ENCODE measurements around the gene TMUB2.
A peak's percentile ranks its signal among the peaks of the same experiment; 100 is the strongest.
"Not testable (repeated sequence)": the region's sequence is repeated elsewhere in the genome, so short reads cannot be mapped to it uniquely, and the experiment has no call there.

Gene TMUB2

DNA sequence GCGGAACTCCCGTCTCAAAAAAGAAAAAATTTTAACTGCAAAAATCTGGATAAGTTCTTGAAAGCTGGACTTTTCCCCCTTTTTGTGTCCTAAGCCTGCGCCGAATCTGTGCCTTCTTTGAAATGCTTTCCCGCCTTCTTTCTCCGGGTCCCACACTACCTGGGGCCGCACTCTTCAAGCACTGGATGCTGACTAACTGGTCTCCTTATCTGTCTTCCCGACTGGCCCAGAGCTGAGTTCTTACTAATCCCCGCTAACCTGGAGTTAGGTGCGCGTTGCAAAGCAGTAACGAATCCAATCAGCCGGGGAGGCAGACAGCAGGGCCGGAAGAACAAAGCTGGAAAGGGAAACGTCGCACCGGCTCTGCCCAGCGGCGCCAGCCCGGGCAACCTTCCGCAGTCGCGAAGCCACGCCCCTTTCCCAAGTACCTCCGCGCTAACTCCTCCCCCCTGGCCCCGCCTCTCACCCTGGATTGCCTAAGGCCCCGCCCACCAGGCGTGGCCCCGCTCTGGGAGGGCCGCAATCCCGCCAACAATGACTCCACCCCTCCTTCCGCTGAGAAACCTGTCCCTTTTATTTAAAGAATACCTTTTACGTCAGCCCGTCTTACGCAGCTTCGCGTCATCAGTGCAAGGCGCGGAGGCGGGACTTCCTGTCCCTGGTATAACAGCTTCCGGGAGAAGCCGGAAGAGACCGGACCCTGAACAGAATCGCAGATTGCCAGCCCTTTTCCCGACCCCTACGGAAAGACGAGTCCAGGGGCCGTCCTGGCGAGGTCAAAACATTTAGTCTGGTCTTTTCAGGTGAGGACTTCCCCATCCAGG is at the start of gene TMUB2:
TSS of gene TMUB2 (plus strand) at position 666 of the 824 bp plus-strand sequence. CDS start 737 bp downstream, outside the sequence.
- DNase-seq = peak; percentile 97

DNA sequence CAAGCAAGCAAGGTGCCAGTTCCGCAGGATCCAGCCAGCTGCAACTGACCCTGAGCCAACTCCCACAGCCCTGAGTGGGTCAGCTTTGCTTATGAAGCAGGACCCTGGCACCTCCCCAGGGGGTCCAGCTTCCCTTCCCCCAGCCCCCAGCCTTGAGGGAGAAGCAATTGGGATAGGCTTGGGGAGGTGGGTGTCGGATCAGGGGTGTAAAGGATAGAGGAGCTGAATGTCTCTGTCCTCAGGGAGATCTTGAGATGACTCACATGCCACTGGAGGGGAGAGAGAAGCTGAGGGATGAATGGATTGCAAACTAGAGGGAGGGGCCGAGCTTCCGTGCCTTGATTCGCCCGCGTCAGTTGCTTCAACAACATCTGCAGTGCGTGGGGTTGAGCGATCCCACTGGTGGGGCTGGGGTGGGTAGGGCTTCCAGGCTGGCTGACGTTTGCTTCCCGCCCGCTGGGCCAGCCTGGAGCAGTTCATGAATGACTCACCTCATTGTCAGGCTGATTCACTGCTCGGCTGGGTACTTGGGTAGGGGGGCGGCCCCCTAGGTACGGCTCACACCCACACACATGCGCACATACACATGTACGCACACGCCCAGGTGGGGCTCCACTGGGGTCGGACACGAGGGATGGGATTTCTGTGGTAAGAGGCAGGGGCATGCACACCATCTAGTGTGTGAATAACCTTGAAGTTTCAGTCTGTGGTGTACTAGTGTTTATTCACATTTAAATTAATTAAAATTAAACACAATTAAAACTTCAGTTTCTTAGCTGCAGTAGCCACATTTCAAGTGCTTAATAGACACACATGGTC is 48.7 kb upstream of the TMUB2 start:
- peak; percentile 67 for DNase-seq

DNA sequence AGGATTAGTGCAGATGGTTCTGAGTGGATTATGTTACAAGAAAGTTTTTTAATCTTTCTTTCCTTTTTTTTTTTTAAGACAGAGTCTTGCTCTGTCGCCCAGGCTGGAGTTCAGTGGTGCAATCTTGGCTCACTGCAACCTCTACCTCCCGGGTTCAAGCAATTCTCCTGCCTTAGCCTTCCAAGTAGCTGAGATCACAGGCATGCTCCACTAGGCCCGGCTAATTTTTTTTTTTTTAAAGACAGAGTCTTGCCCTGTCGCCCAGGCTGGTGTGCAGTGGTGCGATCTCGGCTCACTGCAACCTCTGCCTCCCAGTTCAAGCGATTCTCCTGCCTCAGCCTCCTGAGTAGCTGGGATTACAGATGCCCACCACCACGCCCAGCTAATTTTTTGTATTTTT is 42.9 kb upstream of the TMUB2 start:
- DNase-seq = not testable (repeated sequence)

DNA sequence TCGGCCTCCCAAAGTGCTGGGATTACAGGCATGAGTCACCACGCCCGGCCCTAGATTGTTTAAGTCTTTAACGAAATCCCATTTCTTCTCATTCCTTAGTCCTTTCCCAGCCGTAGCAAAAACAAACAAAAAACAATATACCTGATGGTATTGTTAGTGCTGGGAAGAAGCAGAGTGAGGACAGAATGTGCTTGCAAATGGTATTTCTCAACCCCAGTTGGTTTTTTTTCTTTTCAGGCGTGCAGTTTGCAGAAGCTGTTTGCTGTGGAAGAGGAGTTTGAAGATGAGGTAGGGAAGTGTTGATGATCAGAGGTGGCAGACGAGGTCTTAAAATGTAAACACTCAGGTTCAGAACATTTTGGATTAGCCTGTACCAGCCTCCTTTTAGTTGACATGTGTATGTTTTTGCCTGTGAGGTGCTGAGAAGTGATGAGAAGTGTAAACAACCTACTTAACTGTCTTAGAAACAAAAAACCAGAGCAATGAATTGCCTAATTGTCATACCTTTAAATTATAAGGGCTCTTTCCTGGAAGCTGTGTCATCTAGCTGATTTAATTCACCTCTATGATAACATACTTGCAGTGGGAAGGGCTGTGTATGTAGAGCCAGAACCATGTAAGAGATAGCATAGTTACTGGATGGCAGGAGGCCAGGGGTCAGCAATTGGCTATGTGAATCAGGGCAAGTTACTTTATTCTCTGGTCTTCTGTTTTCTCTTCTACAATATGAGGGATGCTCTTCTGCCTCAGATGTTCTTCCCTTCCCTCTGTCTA is 41.6 kb upstream of the TMUB2 start:
- DNase-seq = no peak

DNA sequence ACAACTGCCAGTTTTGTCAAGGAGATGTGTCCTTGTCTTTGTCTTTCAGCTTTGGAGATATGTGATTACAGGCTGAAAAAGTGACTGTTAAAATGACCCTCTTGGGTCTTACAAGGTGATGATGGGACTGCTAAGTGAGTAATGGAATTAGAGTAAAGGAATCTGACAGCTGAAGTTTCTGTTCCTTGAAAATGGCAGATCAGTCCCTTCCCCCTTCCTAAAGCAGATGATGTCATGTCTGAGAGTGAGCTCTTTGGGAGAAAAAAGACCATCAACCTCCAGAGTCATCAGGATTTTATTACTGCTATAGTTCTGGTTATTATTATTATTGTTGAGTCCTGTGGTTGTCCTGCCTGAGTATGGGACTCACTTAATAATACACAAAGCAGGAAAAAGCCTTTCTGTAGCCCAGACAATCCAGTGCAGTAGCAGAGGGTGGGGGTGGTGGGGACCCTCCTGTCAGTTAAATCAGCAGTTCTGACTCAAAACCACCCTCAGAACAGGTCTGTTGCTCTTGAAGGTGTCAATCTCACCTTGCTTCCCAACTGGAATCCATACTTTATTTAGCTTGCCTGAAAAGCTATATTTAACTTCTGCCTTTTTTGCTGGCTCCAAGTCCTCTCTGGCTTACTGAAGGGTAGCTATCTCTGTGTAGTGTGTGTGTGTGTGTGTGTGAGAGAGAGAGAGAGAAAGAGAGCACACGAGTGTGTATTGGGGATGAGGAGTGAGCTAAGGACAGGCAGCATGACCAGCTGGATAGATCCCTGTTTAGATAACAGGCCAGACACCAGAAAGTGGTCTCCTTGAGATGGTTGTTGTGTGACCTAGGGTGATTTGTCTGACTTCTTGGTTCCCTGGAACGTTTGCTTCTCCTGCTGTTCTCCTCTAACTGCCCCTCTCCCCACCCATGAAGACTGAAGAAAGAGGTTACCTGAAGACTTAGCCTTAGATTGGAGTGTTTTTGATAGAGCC is 40.1 kb upstream of the TMUB2 start:
- no peak for DNase-seq

DNA sequence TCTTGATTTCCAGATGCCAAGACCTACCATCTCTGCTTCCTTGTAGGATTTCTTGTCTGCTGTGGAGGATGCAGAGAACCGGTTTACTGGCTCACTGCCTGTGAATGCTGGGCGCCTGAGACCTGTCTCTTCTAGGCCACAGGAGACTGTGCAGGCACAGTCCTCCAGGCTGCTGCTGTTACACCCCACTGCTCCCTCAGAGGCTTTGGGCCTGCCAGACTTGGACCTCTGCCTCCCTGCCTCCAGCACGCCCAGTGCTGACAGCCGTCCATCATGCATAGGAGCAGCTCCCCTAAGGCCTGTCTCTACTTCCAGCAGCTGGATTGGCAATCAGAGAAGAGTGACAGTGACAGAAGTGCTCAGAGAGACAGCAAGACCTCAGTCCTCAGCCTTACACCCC is 39.0 kb upstream of the TMUB2 start:
- no peak for DNase-seq

DNA sequence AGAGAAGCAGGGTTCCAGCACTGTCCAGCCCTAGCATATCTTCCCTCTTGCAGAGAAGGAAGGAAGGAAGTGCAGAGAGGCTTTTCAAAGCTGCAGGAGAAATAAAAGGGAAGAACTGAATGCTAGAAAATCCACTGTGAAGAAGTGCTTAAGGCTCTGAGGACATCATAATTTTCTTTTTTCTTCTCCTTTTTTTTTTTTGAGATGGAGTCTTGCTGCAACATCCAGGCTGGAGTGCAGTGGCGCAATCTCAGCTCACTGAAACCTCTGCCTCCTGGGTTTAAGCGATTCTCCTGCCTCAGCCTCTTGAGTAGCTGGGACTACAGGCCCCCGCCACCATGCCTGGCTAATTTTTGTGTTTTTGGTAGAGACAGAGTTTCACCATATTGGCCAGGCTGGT is 37.7 kb upstream of the TMUB2 start:
- not testable (repeated sequence) for DNase-seq

DNA sequence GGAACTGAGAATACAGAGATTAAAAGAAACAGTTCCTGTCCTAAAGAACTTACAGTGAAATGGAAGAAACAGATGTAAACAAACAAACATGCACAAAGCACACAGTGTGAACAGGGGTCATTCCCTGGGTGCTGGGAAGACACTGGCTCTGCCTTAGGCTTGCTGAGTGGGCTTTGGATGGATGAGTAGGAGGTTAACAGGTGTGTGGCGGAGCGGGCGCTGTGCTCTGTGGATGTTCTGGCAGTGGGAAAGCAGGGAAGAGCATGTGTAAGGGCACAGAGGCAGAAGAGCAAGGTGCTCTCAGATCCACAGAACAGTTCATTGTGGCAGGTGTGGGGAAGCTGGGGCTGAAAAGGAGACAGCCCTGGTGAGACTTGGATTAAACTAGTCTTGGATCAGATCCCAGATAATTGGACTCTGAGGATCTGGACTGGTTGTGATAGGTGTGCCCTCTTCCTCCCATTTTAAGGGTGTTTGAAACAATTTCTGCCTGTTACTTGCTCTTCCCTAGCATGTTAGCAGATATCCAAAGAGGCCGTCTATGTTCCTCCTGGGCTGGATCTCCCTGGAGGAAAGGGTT is 36.9 kb upstream of the TMUB2 start:
- DNase-seq = no peak

DNA sequence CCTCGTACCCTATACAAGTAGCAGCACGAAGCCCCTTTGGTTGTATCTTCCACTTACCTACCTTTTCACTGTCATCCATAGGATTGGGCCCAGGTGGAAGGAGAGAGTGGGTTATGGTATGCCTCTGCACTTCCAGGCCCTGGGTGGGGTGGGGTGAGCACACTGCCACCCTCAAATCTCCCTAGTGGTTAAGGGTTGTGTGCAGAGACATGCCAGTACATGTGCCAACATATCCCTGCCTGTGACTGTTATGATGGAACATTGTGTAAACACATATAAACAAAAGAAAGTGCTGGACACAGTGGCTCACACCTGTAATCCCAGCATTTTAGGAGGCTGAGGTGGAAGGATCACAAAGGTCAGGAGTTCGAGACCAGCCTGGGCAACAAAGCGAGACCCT is 33.9 kb upstream of the TMUB2 start:
- DNase-seq = no peak

DNA sequence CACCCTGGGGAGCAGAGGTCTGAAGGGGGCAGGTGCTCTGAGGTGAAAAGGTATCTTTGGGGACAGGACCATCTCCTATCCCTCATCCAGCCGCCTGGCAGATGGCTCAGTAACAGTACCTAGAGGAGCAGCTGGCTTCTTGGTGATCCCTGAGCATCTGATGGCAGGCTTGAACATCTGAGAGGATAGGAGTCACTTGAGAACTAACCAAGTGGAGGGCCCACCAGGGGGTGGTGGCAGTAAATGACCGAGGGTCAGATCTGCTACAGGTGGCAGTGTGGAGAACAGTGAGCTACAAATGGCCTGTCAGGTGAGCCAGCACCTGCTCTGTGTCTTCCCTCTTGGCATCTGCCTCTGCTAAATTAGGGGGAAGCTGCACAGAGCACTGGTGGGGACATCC is 31.3 kb upstream of the TMUB2 start:
- no peak for DNase-seq

DNA sequence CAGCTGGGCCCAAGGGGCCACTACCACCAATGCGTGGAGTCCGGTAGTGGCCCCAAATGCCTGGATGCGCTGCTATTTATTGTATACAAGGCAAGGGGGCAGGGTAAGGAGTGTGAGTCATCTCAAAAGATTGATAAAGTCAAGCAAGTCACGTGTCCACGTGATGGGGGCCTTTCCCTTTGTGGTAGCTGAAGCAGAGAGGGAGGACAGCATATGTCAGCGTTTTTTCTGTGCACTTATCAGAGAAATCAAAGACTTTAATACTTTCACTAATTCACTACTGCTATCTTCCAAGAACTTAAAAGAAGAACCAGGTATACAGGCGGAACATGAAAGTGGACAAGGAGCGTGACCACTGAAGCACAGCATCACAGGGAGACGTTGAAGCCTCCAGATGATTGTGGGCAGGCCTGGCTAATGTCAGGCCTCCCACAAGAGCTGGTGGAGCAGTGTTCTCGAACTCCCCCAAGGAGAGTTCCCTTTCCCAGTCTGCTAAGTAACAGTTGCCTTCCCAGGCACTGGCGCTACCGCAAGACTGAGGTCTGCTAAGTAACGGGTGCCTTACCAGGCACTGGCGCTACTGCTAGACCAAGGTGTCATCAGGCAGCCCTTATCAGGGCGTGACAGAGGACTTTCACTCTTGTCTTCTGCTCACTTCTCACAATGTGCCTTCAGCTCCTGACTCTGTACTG is 27.1 kb upstream of the TMUB2 start:
- DNase-seq = no peak

DNA sequence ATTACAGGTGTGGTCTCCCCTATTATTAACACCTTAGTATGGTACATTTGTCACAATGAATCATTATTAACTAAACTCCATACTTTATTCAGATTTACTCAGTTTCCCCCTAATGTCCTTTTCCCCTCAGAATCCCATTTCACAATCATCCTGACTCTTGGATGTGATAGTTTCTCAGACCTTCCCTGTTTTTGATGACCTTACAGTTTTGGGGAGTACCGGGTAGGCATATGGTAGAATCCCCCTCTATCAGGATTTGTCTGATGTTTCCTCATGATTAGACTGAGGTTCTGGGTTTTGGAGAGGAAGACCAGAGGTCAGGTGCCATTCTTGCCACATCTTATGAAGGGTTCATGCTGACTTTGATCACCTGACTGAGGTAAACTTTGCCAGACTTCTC is 22.3 kb upstream of the TMUB2 start:
- no peak for DNase-seq

DNA sequence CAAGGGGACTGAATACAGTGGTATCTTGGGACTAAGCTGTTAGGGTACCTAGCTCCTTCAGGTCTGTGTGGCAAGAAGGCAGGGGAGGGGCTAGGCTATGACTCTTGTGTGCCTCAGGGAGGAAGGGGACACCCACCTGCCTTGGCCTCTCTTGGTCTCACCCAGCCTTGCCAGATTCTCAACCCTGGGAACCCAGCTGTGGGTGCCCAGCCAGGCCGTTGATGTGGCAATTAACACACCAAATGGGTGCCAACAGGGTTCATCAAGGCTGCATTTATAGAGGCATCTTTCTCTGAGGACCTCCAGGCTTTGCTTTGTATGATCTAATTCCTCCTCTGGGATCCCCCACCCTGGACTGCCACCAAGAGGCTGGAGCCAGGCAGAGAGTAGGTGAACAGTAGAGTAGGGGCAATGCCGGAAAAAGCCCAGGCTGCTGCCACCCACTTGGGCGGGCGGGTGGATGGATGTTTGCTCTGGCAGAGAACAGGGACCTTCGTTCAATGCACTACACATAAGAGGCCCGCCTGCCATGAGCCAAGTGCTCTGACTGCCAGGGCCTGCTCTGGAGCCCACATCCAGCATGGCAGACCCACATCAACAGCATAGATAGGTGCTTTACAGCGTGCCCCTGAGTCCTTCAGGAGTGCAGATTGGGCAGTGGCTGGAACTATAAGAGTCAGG is 19.5 kb upstream of the TMUB2 start:
- DNase-seq = peak; percentile 50

DNA sequence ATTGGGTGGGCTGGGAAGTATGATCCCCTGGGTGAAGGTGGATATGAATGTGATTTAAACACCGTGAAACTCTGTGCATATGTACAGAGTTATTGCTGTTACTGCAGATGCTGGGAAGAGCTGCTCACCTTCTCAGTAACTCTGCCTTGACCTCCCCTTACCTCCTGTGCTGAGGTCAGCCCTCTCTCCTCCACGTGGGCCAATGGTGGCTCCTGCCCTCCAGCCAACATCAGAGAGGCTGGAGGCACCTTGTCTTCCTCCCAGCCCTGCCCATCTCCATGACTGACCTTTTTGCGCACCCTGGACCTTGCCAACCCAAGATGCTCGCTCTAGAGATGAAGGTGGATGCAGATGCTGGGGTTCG is 16.7 kb upstream of the TMUB2 start:
- DNase-seq = no peak

DNA sequence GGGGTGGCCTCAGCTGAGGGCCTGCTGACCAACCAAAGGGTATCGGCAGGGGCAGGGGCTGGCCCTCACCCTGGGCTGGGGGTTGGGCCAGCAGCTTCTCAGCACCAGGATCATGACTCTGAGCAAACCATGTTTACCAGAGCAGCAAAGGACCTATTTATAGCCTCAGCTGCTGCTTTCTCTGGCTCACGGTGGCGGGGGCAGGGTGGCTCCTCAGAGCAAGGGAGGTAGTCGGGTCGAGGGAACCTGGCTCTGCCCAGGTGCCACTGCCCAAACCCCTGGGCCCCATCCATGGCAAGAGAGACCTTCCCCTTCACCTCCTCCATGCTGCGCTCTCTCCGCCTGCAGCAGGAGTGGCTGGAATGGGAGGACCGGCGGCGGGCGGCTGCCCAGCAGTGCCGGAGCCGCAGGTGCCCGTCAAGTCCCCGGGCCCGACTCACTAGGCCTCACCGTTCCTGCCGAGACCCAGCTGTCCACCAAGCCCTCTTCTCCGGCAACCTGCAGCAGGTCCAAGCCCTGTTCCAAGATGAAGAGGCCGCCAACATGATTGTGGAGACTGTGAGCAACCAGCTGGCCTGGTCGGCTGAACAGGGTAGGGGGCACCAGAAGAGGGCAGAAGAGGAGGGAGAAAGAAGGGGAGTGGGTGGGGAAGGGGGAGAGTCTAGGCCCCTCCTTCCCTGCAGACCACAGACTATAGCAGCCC is 16.1 kb upstream of the TMUB2 start, which contains the start of gene ASB16:
TSS of gene ASB16 (plus strand) at position 206 of the 703 bp plus-strand sequence. CDS start at position 292, 86 bp downstream.
- DNase-seq = peak; percentile 32

DNA sequence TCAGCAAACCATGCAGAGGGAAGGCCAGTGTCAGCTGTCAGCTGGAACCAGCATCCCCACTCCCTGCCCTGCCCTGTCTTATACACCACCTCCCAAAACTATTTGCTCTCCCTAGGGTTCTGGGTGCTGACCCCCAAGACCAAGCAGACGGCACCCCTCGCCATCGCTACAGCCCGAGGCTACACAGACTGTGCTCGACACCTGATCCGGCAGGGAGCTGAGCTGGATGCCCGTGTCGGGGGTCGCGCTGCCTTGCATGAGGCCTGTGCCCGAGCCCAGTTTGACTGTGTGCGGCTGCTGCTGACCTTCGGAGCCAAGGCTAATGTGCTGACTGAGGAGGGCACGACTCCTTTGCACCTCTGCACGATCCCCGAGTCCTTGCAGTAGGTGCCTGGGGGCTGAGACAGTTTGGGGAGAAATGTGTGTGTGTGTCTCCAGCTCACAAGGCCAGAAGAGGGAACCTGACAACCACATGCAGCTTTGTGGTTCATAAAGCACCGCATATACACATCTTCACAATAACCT is 14.8 kb upstream of the TMUB2 start:
- no peak for DNase-seq

DNA sequence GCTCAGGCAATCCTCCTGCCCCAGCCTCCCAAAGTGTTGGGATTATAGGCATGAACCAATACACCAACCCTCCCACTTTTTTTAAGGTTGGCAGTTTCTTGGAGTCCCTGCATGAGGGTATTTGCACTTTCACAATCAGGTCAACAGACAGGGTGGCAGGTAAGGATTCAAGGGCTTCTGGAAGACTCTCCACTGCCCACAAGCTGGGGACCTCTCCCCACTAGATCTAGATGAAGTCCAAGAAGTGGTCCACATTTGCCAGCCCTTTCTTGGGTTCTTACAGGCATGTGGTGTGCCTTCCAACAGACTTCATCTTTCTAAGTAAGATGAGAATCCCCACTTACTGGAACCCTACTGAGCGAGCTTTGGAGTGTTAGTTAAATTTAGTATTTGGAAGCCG is 12.3 kb upstream of the TMUB2 start:
- DNase-seq = no peak

DNA sequence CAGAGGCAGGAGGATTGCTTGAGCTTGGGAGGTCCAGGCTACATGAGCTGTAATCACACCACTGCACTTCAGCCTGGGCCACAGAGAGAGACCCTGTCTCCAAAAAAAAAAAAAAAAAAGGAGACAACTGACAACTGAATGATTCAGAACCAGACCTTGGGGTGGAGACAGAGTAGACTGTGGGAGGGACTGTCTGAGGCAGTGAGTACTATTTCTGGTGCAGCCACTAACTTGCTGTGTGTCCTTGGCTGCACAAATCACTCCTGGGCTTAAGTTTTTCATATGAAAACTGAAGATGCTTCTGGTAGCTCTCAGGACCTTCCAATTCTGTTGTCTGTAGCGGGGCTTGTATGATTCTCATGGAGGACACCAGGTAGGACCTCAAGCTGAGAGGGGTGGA is 10.5 kb upstream of the TMUB2 start:
- no peak for DNase-seq

DNA sequence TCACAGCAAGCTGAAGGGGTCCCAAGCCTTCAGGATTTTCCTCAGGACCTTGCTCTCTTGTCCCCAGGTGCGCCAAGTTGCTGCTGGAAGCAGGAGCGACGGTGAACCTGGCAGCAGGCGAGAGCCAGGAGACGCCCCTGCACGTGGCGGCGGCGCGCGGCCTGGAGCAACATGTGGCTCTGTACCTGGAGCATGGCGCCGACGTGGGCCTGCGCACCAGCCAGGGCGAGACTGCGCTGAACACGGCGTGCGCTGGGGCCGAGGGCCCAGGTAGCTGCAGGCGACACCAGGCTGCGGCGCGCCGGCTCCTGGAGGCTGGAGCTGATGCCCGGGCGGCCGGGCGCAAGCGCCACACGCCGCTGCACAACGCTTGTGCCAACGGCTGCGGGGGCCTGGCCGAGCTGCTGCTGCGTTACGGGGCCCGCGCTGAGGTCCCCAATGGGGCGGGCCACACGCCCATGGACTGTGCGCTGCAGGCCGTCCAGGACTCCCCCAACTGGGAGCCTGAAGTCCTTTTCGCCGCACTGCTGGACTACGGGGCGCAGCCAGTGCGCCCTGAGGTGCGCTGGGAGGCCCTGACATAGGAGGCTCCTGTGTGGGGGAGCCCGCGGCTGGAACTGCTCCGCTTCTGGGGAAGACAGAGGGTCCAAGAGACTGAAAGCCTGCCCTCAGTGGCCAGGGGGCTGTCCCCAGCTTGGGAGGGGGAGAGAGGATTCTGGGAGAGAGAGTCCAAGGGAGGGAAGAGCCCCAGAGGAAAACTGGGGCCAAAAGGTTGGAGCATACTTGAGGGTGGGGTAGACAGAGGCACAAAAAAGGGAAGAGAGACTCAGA is 9.9 kb upstream of the TMUB2 start:
- DNase-seq = no peak
